GM12892 (cell line): ENCODE results near the gene NKD2. TPM values are rescaled to one million over a fixed set of nuclear protein-coding genes. Genes with fewer than 3 reads are reported as not detected.

Experiments
- DNase-seq: peaks from one replicate; pipeline ENCODE4 v3.0.0; 2011; ENCODE audit not compliant: insufficient read length
- FAIRE-seq: peaks from 2 replicates; lab custom pipeline; 2011; peaks lifted over from hg19 to GRCh38; lab: Jason Lieb, UNC
- POLR2A ChIP-seq: IDR thresholded peaks from 2 replicates; pipeline ENCODE4 v1.6.1; 2011; ENCODE audit warnings: low read depth, low read length, control low read depth
- POLR2AphosphoS5 ChIP-seq: IDR thresholded peaks from 2 replicates; pipeline ENCODE4 v1.6.1; 2011; ENCODE audit warnings: low read depth, low read length, control low read depth
- TAF1 ChIP-seq: IDR thresholded peaks from 2 replicates; pipeline ENCODE4 v1.6.1; 2011; ENCODE audit warnings: low read depth, mild to moderate bottlenecking, control low read depth, low read length, borderline replicate concordance
- polyA plus RNA-seq: library from polyadenylated mRNA; unstranded; fragments of >200 nt; gene quantifications from one replicate; pipeline ENCODE4 v1.2.1, GENCODE V29; 2012; ENCODE audit warnings: missing spikeins, inconsistent platforms; ENCODE audit not compliant: missing spikeins

NKD2 gene
- 0.76 TPM for polyA plus RNA-seq

GRCh38 chr5:1008451-1009358 is at the start of gene NKD2:
Gene NKD2, plus strand, starts transcription at chr5:1008802. Its CDS starts 256 bp downstream, at chr5:1009058.
- TF ChIP-seq TAF1 (no peak), POLR2A (no peak), POLR2AphosphoS5 (no peak)
- FAIRE-seq (no peak), DNase-seq (peak; percentile 83)

DNA sequence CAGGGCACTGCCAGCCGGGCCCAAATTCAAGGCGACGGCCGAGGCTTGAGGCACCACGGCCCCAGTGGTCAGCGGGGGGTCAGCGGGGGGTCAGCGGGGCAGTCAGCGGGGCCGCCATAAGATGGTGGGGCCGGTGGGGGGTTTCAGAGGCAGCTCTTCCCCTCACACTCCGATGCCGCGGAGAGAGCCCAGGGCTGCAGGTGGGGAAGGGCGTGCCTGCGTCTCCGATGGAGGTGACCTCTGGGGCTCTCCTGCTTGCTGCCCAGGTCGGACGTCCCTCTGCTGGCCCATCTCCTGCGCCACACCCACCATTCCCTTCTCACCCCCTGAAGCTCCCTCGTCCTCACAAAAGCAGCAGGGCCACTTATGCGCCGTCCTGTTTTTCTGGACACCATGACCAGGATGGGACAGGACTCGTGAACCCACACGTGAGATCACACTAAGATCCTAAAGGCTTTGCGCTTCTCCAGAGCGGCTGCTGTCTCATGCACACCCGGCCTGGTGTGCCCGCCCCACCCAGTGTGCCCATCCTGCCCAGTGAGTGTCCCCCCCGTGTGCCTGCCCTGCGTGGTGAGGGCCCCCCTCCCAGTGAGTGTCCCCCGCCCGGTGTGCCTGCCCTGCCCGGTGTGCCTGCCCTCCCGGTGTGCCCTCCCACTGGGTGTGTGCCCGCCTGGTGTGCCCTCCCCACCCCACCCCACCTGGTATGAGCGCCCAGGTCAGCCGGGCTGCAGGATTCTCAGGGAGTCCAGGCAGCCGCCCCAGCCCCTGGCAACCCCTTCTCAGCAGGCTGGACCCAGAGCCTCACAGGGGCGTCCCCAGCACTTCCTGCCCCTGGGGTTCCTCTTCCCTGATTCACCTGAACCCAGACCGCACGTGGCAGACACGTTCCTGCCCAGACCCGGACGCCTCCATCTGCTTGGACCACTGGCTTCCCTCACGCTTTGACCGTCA is 48.7 kb upstream of the NKD2 start:
- no peak for DNase-seq
- TF ChIP-seq TAF1 (no peak), POLR2A (no peak), POLR2AphosphoS5 (no peak)
- no peak for FAIRE-seq

DNA sequence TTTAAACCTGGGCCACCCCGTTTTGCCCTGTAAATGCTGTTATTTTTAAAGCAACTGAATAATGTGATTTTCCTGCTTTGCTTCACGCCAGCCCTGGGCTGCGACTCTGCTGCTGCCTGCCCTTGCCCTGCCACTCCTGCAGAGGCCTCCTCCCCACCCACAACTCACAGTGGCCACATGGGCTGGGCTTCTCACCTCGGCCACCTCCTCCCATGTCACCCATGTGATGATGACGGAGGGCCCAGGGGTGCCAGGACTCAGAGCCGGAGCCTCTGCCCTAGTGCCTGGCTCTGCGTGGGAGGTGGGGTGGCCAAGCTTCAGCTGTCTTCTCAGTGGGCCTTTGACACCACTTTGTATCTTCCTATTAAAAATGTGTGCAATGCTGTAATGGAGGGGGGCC is 48.1 kb upstream of the NKD2 start:
- TF ChIP-seq POLR2A: no peak
- no peak for TF ChIP-seq TAF1
- TF ChIP-seq POLR2AphosphoS5: no peak
- FAIRE-seq (no peak), DNase-seq (no peak)

GRCh38 chr5:961002-961710 is 47.4 kb upstream of the NKD2 start:
- no peak for DNase-seq
- no peak for TF ChIP-seq POLR2A
- no peak for TF ChIP-seq POLR2AphosphoS5
- no peak for TF ChIP-seq TAF1
- no peak for FAIRE-seq

DNA sequence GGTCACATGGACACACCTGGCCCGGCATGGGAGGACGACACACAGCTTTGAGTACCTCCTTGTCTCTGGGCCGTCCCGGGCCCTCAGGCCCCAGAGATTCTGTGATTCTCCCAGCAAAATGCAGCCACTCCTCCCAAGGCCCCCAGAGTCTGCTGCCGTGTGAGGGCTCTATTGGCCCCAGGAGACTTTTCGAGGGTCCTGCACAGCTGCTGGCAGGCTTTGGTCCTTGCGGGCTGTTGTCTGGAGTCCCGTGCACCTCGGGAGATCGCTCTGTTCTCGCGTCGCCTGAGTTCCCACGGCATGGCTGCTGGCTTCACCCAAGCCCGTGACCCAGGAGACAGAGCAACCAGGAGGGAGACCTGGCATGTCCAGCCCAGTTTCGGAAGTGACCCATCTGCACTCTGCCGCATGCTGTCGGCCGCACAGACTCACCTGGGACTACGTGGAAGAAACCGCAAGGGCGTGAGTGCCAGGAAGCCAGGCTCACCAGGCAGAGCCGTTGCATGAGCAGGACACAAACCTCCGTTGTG is 46.8 kb upstream of the NKD2 start:
- DNase-seq: no peak
- no peak for TF ChIP-seq TAF1
- TF ChIP-seq POLR2AphosphoS5: no peak
- FAIRE-seq: no peak

DNA sequence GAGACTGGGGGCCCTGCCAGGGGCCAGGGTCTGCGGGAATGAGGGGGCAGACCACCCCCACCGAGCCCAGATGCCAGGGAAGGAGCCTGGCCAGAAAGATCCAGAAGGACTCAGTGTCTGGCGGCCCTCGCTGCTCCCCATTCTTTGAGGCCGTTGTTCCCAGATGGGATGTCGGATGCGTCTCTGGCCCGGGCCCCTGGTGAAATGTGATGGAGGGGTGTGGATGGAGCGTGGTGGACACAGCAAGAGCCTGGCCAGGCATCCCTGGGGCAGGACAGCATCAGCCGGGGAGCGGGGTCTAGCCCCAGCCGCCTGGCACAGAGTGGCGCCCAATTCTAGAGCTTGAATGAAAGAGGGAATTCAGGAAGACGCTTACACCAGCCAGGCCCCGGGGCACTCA is 46.2 kb upstream of the NKD2 start:
- DNase-seq (no peak), FAIRE-seq (no peak)
- no peak for TF ChIP-seq POLR2A
- TF ChIP-seq POLR2AphosphoS5: no peak

DNA sequence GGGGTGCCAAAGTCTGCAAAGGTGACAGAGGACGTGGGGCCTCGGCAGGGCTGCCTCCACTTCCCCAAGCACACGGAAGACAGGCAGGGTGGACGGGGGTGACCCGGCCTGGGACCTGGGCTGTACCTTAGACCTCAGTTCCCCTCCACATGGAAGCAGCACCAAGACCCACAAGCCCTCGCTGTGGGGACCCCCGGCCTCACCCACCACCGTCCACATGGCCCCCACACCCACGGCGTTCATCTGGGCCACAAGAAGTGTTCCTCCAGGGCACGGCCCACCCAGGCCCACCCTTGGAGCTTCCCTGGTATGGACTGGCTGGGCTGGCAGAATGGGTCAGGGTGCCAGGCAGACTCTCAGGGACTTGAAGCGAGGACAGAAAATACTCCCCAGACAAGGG is 45.8 kb upstream of the NKD2 start:
- no peak for FAIRE-seq
- no peak for DNase-seq
- no peak for TF ChIP-seq POLR2AphosphoS5
- no peak for TF ChIP-seq TAF1
- no peak for TF ChIP-seq POLR2A

DNA sequence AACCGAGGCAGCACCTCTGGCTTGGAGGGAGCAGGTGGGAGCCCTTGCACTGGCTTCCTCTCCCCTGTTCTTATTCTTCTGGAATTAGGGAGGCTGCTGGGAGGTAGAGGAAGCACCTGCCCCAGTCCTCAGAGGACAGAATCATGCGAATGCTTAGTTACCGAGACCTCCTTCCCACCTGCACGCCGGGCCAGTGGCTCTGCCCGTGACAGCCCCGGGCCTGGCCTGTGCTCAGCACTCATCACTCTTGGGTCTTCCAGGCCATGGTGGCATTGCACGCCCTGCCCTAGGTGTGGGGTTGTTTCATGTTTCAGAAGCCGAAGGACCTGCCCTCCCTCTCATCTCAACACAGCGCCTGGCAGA is 45.3 kb upstream of the NKD2 start:
- DNase-seq (no peak), FAIRE-seq (no peak)
- TF ChIP-seq TAF1: no peak
- TF ChIP-seq POLR2A: no peak
- TF ChIP-seq POLR2AphosphoS5: no peak

- peak; percentile 69 for DNase-seq
- FAIRE-seq: no peak
- TF ChIP-seq POLR2AphosphoS5: no peak; the same call in 1 of the 2 replicates
- TF ChIP-seq TAF1: no peak
- no peak for TF ChIP-seq POLR2A
Measured at GRCh38 chr5:963673-964531, 44.7 kb upstream of the NKD2 start.

DNA sequence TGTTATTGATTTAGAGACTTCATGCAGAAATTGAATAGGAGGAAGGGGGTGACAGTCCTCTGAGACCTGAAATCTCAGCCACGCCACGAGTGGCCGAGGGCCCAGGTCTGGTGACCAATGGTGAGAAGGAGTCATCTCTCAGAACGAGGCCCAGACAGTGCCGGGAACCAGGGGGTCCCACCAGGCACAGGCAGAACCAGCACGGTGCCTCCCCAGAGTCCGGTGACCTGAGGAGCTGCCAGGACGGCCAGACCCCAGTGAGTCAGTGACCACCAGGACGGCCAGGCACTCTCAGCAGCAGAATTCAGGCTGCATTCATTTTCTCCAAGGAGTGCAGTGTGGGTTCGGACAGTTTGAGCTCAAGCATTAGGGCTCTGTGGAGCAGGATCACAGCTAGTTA is 43.8 kb upstream of the NKD2 start:
- FAIRE-seq: no peak
- no peak for DNase-seq
- no peak for TF ChIP-seq POLR2A

DNA sequence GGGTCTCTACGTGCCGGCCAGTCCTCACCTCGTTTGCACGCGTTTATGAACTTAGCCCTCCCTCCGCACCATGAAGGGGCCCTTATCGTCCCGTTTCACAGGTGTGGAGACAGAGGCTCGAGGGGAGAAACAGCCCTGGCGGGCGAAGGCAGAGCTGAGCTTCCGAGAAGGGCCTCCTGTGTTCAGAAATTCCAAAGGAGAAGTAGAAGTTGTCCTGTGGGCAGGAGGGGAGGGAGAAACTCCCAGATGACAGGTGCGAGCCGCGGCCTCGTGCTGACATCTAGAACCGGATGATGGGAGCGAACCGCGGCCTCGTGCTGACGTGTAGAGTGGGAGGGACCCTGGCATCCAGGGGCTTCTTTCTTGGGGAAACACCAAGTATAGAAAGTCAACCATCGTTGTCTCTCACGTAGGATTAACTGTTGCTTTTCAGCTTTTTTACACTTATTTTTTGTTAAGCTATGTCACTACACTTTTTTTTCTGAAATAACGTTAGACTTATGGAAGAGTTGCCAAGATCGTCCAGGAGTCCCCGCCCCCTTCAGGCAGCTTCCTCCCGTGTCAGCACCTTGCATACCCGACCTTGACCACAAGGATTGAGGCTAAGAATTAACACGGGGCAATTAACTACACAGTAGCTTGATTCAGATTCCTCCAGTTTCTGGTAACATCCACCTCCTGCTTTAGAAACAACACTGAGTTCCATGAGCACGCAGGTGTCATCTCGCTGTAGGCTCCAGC is 42.8 kb upstream of the NKD2 start:
- no peak for DNase-seq
- no peak for FAIRE-seq

More for the DNA sequence above, 42.8 kb upstream of the NKD2 start:
- TF ChIP-seq TAF1 (no peak), POLR2A (no peak)
